ENCODE measurements around the gene SUB1.
"Not testable (repeated sequence)": the region's sequence is repeated elsewhere in the genome, so short reads cannot be mapped to it uniquely, and the experiment has no call there.

SUB1 gene

DNA sequence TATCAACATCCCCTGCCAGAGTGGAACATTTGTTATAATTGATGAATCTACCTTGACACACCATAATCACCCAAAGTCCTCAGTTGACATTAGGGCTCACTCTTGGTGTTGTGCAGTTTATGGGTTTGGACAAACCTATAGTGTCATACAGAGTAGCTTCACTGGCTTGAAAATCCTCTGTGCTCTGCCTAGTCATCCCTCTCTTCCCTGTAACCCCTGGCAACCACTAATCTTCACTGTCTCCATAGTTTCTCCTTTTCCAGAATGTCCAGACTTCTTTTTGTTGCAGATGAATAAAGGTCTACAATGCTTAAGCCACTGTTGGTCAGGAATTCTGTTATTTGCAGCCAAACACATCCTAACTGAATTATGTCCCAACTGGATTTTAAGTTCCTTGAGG lies 22.5 kb upstream of the SUB1 start:
- no peak for DNase-seq
- intact Hi-C loops (cut with DNase I), result no loop called here

- no peak for DNase-seq
- intact Hi-C loops (cut with DNase I), result no loop called here
These were observed 21.7 kb upstream of the SUB1 start for GRCh38 chr5:32563614-32564013.

- no peak for DNase-seq
- intact Hi-C loops (cut with DNase I), result no loop called here
These were observed 20.2 kb upstream of the SUB1 start for GRCh38 chr5:32565145-32565544.

DNA sequence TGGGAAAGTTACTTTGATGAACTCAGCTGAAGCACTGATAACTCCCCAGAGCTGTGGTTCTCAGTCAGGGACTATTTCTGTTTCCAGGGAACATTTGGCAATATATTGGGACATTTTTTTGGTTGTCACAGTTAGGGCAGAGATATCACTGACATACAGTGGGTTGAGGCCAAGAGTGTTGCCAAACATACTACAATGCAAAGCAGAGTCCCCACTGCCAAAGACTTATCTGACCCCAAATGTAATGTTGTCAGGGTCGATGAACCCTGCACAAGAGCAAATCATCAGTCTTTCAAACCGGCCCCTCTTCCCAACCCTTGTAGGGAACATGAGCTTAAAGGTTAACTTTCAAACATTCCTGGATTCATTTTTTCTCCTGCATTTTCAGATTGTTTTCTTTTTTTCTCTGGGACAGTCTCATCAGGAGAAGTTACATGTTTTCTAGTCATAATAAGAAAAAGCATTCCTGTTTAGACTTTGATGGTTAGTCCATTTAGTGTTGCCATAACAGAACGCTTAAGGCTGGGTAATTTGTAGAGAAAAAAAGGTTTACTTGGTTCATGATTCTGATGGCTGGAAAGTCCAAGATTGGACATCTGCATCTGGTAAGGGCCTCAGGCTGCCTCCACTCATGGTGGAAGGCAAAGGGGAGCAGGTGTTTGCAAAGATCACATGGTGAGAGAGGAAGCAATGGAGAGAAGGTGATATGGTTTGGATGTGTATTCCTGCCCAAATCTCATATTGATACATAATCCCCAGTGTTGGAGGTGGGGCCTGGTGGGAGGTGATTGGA lies 18.8 kb upstream of the SUB1 start:
- DNase-seq, result no peak
- intact Hi-C loops (cut with DNase I), result no loop called here

DNA sequence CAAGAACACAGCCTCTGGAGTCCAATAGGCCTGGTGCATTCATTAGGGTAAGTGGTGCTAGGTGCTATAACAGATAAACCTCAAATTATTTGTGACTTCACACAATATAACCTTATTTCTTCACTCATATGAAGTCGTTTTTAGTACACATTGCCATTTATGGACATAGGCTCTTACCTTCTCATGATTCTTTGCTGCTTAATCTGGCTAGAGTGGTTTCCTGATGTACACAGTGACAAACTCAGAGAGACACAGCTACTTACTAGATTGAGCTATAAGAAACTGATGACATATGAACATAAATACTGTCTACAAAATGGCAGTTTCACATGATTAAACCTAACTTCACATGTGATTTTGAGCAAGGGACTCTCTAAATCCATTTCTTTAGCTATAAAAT lies 14.2 kb upstream of the SUB1 start:
- intact Hi-C loops (cut with DNase I), result no loop called here
- no peak for DNase-seq

DNA sequence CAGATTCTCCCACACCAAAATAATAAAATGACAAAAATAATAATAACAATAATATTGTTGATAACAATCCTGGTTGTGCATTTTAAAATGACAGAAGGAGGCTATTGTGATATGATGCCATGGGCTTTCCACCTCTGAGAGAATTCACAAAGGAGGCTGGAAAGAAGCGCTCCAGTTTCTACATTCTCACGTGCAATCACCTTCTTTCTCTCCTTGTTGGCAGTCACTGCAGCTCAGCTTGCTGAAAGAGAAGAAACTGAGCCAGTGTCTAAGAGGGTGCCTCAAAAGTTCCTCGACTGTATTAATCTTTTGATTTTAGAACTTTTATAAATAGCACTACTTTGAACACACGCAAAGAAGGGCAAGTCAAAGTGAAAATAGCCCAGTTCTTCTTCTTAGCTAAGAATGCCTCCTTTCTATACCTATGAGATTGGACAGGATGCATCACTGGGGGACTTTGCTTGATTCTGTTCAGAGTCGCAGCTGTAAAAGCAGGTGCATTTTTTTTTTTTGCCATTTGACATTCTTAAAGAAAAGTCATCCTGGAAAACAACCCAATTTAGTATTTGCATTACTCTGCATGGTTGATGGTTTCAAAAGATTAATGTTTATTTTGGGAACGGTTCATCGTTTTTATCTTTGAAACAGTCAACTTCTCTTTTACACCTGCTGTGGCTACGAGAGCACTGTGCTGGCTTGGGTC lies 12.4 kb upstream of the SUB1 start:
- intact Hi-C loops (cut with DNase I), result no loop called here
- no peak for DNase-seq

DNA sequence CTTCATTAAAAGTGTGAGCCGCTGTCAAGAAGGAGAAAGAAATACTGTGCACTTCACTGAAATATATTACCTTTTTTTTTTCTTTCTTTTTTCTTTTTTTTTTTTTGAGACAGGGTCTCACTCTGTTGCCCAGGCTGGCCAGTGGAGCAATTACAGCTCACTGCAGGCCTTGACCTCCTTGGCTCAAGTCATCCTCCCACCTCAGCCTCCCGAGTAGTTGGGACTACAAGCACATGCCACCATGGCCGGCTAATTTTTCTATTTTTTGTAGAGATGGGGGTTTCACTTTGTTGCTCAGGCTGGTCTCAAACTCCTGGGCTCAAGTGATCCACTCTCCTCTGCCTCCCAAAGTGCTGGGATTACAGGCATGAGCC lies 11.9 kb upstream of the SUB1 start:
- DNase-seq; intact Hi-C loops (cut with DNase I): not testable (repeated sequence)

DNA sequence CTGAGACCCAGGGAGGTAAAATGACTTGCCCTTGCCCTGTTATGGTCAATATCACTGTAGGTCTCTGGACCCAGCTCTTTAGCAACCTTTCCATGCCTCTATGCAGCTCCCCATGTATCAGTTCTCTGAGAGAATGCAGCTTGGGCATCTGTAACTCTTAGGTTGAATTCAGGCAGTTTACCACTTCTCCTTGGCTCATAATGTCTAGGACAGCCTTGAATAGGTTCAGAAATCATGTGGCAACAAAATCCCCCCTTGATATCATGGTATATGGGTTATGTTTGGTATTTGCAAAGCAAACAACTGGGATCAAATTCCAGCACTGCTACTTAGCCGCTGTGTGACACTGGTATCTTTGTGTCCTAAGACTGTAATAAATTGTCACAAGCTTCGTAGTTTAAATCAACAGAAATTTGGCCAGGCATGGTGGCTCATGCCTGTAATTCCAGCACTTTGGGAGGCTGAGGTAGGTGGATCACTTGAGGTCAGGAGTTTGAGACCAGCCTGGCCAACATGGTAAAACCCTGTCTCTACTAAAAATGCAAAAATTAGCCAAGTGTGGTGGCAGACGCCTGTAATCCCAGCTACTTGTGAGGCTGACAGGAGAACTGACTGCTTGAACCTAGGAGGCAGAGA lies 10.7 kb upstream of the SUB1 start:
- intact Hi-C loops (cut with DNase I), result no loop called here
- DNase-seq, result no peak

DNA sequence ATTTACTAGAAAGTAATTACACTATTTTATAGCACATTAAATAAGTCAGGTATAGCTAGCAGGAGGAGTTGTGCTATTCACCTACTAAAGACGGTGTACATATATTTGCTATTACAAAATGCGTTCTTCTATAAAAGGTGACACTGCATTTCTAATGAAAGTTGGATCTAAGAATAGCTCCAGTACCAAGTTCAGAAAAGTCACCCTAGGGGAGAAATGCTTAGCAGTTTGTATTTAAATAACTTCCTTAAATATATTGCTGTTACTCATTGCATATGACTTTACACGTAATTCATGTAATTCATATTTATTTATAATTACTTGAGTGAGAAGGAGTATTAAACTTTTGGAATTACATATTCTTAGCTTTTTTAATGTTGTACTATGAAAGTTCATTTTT lies 7.0 kb upstream of the SUB1 start:
- intact Hi-C loops (cut with DNase I), result no loop called here
- DNase-seq, result no peak

- intact Hi-C loops (cut with DNase I), result no loop called here
- DNase-seq, result no peak
These were observed 6.6 kb upstream of the SUB1 start for GRCh38 chr5:32578764-32579163.

GRCh38 chr5:32581010-32581785 lies 4.2 kb upstream of the SUB1 start:
- intact Hi-C loops (cut with DNase I), result no loop called here
- DNase-seq, result no peak

DNA sequence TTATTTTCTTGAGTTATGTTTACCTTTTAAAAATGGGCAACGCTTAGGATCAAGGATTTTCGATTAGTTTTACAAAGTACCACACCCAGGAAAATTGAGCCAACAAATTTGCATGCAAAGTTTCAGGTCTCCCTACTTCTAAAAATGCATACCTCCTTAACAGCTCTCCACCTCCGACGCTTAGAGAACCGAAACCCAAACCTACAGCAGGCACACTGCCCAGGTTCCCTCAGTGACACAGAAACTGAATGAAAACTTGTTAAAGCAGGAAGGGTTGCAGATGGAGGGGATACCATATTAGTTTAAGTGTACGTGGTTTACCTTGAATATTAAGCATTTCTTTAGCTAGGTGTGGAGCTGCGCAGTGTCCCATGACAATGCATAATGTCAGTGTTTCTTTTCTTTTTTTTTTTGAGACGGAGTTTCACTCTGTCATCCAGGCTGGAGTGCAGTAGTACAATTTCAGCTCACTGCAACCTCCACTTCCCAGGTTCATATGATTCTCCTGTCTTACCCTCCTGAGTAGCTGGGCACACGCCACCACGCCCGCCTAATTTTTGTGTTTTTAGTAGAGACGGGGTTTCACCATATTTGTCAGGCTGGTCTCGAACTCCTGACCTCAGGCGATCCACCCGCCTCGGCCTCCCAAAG lies 1.6 kb upstream of the SUB1 start:
- intact Hi-C loops (cut with DNase I), result no loop called here
- no peak for DNase-seq

- intact Hi-C loops (cut with DNase I), result loop anchor here (5.0 kb wide), 3 partner anchors 92 to 352 kb away; partner anchors contain the start of gene MTMR12
- DNase-seq, result no peak
These were observed 711 bp upstream of the SUB1 start for GRCh38 chr5:32584646-32585045.

DNA sequence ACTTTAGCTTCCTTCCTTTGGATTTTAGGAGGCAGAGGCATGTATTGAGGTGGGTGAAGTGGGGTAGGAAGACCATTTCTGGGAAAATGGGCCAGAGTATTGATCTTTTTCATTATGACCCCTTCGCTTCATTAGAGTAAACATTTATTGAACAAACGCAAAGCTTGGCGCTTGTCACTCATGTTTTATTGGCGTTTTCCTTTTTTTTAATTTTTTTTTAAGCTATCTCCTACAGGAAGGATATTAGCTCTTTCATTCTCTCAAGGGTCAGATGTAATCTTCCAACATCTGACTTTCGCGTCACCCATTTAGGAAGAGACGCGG lies 273 bp upstream of the SUB1 start:
- DNase-seq, result no peak
- intact Hi-C loops (cut with DNase I), result loop anchor here (5.0 kb wide), 3 partner anchors 93 to 353 kb away; partner anchors contain the start of gene MTMR12

DNA sequence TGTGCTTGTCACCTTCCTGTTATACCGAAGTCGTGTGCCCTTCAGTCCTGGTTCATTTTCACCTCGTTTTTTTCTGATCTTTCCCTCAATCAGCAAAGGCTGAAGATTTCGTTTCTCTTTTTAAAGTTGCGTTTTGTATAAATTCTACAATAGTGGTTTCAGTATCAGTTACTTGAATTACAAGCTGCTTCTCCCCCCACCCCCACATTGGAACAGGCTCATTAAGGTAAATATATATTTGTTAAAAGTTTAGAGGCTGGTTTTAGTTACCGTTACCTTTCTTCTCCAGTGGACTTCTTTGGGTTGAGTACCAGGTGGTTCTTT lies 881 bp downstream of the SUB1 start:
- no peak for DNase-seq
- intact Hi-C loops (cut with DNase I), result loop anchor here (5.0 kb wide), 3 partner anchors 94 to 354 kb away; partner anchors contain the start of gene MTMR12

GRCh38 chr5:32587067-32587551 lies 1.8 kb downstream of the SUB1 start:
- intact Hi-C loops (cut with DNase I), result loop anchor here (5.0 kb wide), 3 partner anchors 95 to 355 kb away; partner anchors contain the start of gene MTMR12
- DNase-seq, result no peak

GRCh38 chr5:32589416-32589815 lies 4.1 kb downstream of the SUB1 start:
- intact Hi-C loops (cut with DNase I), result loop anchor here (5.0 kb wide), 3 partner anchors 97 to 357 kb away; partner anchors contain the start of gene MTMR12

DNA sequence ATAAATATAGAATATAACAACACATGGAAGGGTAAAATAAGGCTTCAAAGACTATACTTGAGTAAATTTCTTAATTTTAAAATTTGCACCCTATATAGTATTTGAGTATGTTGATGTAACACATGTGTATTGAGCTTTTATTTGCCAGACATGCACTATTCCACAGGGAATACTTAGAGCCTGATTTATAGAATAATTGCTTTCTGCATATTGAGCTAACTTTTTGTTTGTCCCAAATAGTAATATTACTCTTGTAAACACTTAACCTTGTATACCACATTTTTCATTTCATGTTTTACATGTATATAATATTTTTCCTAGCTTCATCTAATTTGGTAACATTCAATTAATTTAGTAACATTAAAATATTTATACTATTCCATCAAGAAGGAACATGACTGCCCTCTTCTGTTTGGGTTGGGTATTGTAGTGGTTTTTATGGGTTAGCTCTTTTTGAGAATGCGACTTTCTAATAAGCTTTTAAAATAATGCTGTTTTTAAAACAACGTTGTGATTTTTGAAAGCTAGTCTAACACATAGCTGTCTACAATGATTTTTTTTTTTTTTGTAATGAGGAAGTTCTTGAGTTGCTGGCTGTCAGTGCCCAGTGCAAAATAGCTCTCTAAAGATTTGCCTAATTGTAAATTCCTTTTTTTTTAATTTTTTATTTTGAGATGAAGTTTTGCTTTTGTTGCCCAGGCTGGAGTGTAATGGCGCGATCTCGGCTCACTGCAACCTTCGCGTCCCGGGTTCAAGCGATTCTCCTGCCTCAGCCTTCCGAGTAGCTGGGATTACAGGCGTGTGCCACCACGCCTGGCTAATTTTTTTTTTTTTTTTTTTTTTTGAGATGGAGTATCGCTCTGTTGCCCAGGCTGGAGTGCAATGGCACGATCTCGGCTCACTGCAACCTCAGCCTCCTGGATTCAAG lies 4.8 kb downstream of the SUB1 start:
- intact Hi-C loops (cut with DNase I), result loop anchor here (5.0 kb wide), 3 partner anchors 98 to 358 kb away; partner anchors contain the start of gene MTMR12
- DNase-seq, result peak in 11 of 42 donors; percentile 20 to 68 (median 49)

More at GRCh38 chr5:32589416-32589815, 4.1 kb downstream of the SUB1 start:
- no peak for DNase-seq
